Measurements from ENCODE around the gene CDK13.
"Not testable (repeated sequence)": the region's sequence is repeated elsewhere in the genome, so short reads cannot be mapped to it uniquely, and the experiment has no call there.

Gene CDK13

DNA sequence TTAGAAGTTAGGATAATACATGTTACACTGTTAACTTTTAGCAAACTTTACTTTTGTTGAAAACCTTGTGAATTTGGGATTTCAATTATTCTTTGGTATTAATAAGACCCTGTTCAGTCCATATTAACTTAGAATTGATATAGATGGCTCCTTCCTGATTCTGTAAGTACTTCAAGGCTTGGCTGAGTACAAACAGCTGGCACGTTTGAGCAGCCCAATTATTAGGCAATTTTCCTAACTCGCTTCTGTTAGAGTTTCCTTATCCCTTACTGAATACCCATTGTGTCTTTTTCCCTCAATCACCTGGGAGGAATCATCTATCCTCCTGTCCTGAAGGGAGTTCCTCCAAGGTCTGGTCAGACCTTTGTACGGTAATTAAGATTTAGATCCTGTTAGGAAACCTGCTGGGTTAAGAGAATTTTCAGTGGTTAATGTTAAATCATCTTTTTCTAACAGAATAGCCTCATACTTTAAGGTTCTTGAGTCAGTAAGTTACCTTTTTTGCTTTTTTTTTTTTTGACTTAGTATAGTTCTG, 195.6 kb downstream of the CDK13 start:
- in situ Hi-C loops (cut with MboI; ENCODE audit: low sequenced_read_pairs), result not testable (repeated sequence)

DNA sequence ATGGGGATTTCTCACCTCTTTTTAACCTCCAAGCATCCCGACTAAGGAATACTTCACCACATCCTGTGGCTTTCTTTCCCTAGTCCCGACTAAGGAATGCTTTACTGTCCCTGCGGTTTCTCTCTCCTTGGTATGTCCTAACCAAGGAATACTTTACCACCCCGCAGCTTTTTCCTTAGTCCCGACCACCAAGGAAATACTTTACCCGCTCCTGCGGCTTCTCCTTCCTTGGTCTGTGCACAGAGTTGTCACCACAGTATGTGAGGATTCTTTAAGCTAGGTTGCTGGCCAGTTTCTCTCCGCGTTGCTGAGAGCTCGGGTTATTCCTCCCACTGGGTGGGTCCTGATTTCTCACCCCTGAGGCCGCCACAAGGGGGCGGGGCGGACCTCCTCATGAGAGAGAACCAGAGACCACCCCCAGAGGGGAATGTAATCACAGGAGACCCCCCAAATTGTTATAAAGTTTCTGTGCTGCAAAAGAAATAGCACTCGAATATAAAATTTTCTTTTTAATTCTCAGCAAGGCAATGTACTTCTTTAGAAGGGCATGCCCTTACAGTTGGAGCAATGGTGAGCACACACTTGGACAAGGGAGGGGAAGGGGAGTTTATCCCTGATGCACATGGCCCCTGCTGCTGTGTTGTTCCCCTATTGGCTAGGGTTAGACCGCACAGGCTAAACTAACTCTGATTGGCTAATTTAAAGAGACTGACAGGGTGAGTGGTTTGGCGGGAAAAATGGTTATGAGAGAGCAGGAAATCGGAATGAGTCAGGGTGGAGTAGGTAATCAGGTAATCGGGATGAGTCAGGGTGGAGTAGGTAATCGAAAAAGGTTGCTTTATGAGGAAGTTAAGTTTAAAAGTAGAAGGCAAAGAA, 197.6 kb downstream of the CDK13 start:
- in situ Hi-C loops (cut with MboI; ENCODE audit: low sequenced_read_pairs), result no loop called here

DNA sequence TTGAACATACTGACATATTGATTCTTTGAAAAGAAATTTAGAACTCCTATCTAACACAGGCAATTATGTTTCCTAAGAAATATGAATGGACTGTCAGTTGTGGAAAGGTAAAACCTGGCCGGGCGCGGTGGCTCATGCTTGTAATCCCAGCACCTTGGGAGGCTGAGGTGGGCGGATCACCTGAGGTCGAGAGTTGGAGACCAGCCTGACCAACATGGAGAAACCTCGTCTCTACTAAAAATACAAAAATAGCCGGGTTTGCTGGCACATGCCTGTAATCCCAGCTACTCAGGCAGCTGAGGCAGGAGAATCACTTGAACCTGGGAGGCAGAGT, 198.2 kb downstream of the CDK13 start:
- in situ Hi-C loops (cut with MboI; ENCODE audit: low sequenced_read_pairs), result not testable (repeated sequence)

DNA sequence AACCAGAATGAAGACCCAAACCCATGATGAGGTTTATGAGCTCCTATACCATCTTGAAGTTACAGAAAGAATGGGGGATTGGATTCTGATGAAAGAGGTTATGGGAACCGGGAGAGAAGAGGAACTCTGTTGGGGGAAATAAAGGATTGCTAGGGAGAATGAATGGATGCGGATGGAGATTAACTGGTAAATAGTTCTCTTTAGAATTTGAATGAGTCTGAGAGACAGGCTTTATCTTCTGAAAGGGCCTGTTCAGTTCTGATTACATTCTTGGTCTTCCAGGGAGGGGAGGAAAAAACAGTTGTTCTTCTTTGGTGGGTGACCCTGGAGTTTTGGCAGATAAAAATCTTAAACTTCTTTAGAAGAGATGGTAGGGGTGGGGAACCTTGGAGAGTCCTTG, 198.6 kb downstream of the CDK13 start:
- in situ Hi-C loops (cut with MboI; ENCODE audit: low sequenced_read_pairs), result no loop called here

All from HL-60/S4 (cell line).